GM12878 (cell line): ENCODE results near the gene ITSN1. TPM values are rescaled to one million over a fixed set of nuclear protein-coding genes. Genes with fewer than 3 reads are reported as not detected.

ENCODE experiments used
- CEBPB ChIP-seq, 2 experiments: fragments of 150-350 bp in 1 of 2; IDR thresholded peaks; 2 replicates each; pipeline ENCODE4 v1.6.1; 2012 to 2014; ENCODE audit warnings: low read depth in 2 of 2, low read length in 2 of 2, borderline replicate concordance in 1 of 2, inconsistent platforms in 1 of 2
- CHD2 ChIP-seq: IDR thresholded peaks from 2 replicates; pipeline ENCODE4 v1.6.1; 2011; ENCODE audit warnings: low read depth, low read length, improper control_type of control experiment, borderline replicate concordance
- CHD4 ChIP-seq: fragments of 200-600 bp; sonication (generic); IDR thresholded peaks from 2 replicates; pipeline ENCODE4 v1.6.1; 2016; ENCODE audit warnings: mild to moderate bottlenecking
- EP300 ChIP-seq, 2 experiments: fragments of 150-350 bp in 1 of 2; IDR thresholded peaks; 2 replicates each; pipeline ENCODE4 v1.6.1; 2011 to 2012; ENCODE audit warnings: low read depth in 2 of 2, low read length in 2 of 2, borderline replicate concordance in 1 of 2, improper control_type of control experiment in 1 of 2, inconsistent platforms in 1 of 2; ENCODE audit not compliant: control insufficient read depth in 1 of 2
- FOS ChIP-seq: IDR thresholded peaks from 3 replicates; pipeline ENCODE4 v1.6.1; 2011; ENCODE audit warnings: borderline replicate concordance; ENCODE audit not compliant: insufficient read length; ENCODE audit errors: extremely low read depth
- HDGF ChIP-seq: fragments of 450-650 bp; IDR thresholded peaks from 2 replicates; pipeline ENCODE4 v1.6.1; 2016; ENCODE audit warnings: antibody characterized with exemption
- IKZF2 ChIP-seq, 2 experiments: fragments of 450-650 bp; IDR thresholded peaks; 2 replicates each; pipeline ENCODE4 v1.6.1; 2017; ENCODE audit warnings: mild to moderate bottlenecking in 2 of 2, moderate library complexity in 2 of 2
- IRF4 ChIP-seq: IDR thresholded peaks from 2 replicates; pipeline ENCODE4 v1.6.1; 2011; ENCODE audit warnings: low read depth, low read length
- JUNB ChIP-seq: IDR thresholded peaks from 2 replicates; pipeline ENCODE4 v1.6.1; 2016; ENCODE audit warnings: antibody characterized with exemption, mild to moderate bottlenecking
- MEF2A ChIP-seq: IDR thresholded peaks from 2 replicates; pipeline ENCODE4 v1.6.1; 2011; ENCODE audit warnings: low read depth, mild to moderate bottlenecking, low read length, moderate library complexity; ENCODE audit not compliant: insufficient read depth
- MEF2B ChIP-seq: fragments of 450-650 bp; IDR thresholded peaks from 2 replicates; pipeline ENCODE4 v1.6.1; 2018; ENCODE audit warnings: mild to moderate bottlenecking, moderate library complexity; ENCODE audit not compliant: partially characterized antibody, poor library complexity, severe bottlenecking
- MTA2 ChIP-seq: fragments of 450-650 bp; IDR thresholded peaks from 2 replicates; pipeline ENCODE4 v1.6.1; 2016; ENCODE audit warnings: low read depth, mild to moderate bottlenecking, moderate library complexity
- NR2F1 ChIP-seq: fragments of 450-650 bp; conservative IDR thresholded peaks from 2 replicates; pipeline ENCODE4 v1.6.1; 2017; ENCODE audit warnings: mild to moderate bottlenecking
- PAX5 ChIP-seq: IDR thresholded peaks from 2 replicates; pipeline ENCODE4 v1.6.1; 2011; ENCODE audit warnings: low read depth, low read length, borderline replicate concordance
- POU2F2 ChIP-seq: IDR thresholded peaks from 3 replicates; pipeline ENCODE4 v1.6.1; 2011; ENCODE audit warnings: low read depth, mild to moderate bottlenecking, low read length, borderline replicate concordance
- SMAD1 ChIP-seq: fragments of 450-650 bp; IDR thresholded peaks from 2 replicates; pipeline ENCODE4 v1.6.1; 2018; ENCODE audit warnings: mild to moderate bottlenecking, low read depth; ENCODE audit not compliant: partially characterized antibody
- SMAD5 ChIP-seq: IDR thresholded peaks from 2 replicates; pipeline ENCODE4 v1.6.1; 2016; ENCODE audit warnings: antibody characterized with exemption, low read depth
- SREBF2 ChIP-seq: IDR thresholded peaks from 2 replicates; pipeline ENCODE4 v1.6.1; 2012; ENCODE audit warnings: mild to moderate bottlenecking, low read length
- TAF1 ChIP-seq: IDR thresholded peaks from 2 replicates; pipeline ENCODE4 v1.6.1; 2011; ENCODE audit warnings: mild to moderate bottlenecking, low read depth, low read length, borderline replicate concordance
- TARDBP ChIP-seq: IDR thresholded peaks from 2 replicates; pipeline ENCODE4 v1.6.1; 2016; ENCODE audit warnings: borderline replicate concordance
- TCF3 ChIP-seq: IDR thresholded peaks from 2 replicates; pipeline ENCODE4 v1.6.1; 2012; ENCODE audit warnings: low read depth, mild to moderate bottlenecking, low read length, borderline replicate concordance; ENCODE audit not compliant: insufficient read depth
- TCF7 ChIP-seq: IDR thresholded peaks from 2 replicates; pipeline ENCODE4 v1.6.1; 2014; ENCODE audit warnings: antibody characterized with exemption, borderline replicate concordance
- WRNIP1 ChIP-seq: IDR thresholded peaks from 2 replicates; pipeline ENCODE4 v1.6.1; 2011; ENCODE audit warnings: low read depth, low read length, improper control_type of control experiment, borderline replicate concordance
- ZBTB33 ChIP-seq: fragments of 450-650 bp; IDR thresholded peaks from 2 replicates; pipeline ENCODE4 v1.6.1; 2017; ENCODE audit warnings: mild to moderate bottlenecking
- ZNF217 ChIP-seq: fragments of 450-650 bp; IDR thresholded peaks from 2 replicates; pipeline ENCODE4 v1.6.1; 2017; ENCODE audit warnings: antibody characterized with exemption, mild to moderate bottlenecking
- ZNF384 ChIP-seq: IDR thresholded peaks from 2 replicates; pipeline ENCODE4 v1.6.1; 2012; ENCODE audit warnings: low read depth, mild to moderate bottlenecking, low read length, improper control_type of control experiment, borderline replicate concordance
- polyA plus RNA-seq, 11 experiments: library from polyadenylated mRNA; depleted of rRNA in 4 of 11; unstranded in 6 of 11; stranded (reverse) in 5 of 11; fragments of >200 nt; fragmentation: Nextera tagmentation in 4 of 11; fragmentation: Illumina TruSeq in 1 of 11; extraction: Ambion mirVana in 4 of 11; extraction: Trizol in 1 of 11; gene quantifications; 1 replicate in 1 of 11; 2 replicates in 10 of 11; pipeline versions ENCODE4 v1.2.1 to v1.2.3, GENCODE V29; 2011 to 2016; ENCODE audit warnings: inconsistent platforms in 2 of 11, missing spikeins in 2 of 11, low read depth in 1 of 11
- total RNA-seq, 4 experiments: library from RNA; depleted of rRNA in 3 of 4; stranded (reverse); fragments of >200 nt in 3 of 4; fragmentation: Illumina TruSeq in 1 of 4; extraction: Trizol in 1 of 4; gene quantifications; 2 replicates each; pipeline versions ENCODE4 v1.2.1 to v1.2.3, GENCODE V29; 2013 to 2021
- TF ChIP-seq, protein P1 (sequence below): IDR thresholded peaks from 2 replicates; pipeline ENCODE4 v1.6.1; 2011; ENCODE audit warnings: borderline replicate concordance, low read depth, mild to moderate bottlenecking, moderate library complexity, mixed read lengths, low read length; ENCODE audit not compliant: insufficient read depth; ENCODE audit errors: extremely low read length
- TF ChIP-seq, protein P2 (sequence below): fragments of 450-650 bp; IDR thresholded peaks from 2 replicates; pipeline ENCODE4 v1.6.1; 2016; ENCODE audit warnings: mild to moderate bottlenecking

The ITSN1 gene
- total and polyA plus RNA-seq, 10 of the 15 experiments (the other 5 are each of a cell fraction or from before 2014, with no cell fraction given) = 0.89 to 10.6 (median 4.8) TPM

GRCh38 chr21:33947451-33948095 is 305.3 kb downstream of the ITSN1 start (continued):
- TF ChIP-seq TCF3 = 0 out of 2 replicates have a peak, but pooled peaks have one; percentile 28
- no peak for TF ChIP-seq ZNF217
- TF ChIP-seq TCF7 = peak; percentile 80
- TF ChIP-seq MEF2B = no peak
- TF ChIP-seq FOS = no peak
- no peak for TF ChIP-seq ZBTB33
- TF ChIP-seq MEF2A = 0 out of 2 replicates have a peak, but pooled peaks have one; percentile 50
- TF ChIP-seq WRNIP1 = no peak
- no peak for TF ChIP-seq CEBPB (IDR thresholded peaks at IDR 0.05; ENCODE audit: borderline replicate concordance in 1 of 2, low read depth in 2 of 2, low read length in 2 of 2)
- peak; percentile 62 to 67; a peak in 3 of 4 replicates for TF ChIP-seq IKZF2 (IDR thresholded peaks at IDR 0.05)
- no peak for TF ChIP-seq IRF4
- no peak for TF ChIP-seq SREBF2
- TF ChIP-seq, protein P1, sequence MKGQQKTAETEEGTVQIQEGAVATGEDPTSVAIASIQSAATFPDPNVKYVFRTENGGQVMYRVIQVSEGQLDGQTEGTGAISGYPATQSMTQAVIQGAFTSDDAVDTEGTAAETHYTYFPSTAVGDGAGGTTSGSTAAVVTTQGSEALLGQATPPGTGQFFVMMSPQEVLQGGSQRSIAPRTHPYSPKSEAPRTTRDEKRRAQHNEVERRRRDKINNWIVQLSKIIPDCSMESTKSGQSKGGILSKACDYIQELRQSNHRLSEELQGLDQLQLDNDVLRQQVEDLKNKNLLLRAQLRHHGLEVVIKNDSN = peak; percentile 52
- TF ChIP-seq TARDBP = no peak
- TF ChIP-seq HDGF = no peak
- TF ChIP-seq TAF1 = 0 out of 2 replicates have a peak, but pooled peaks have one; percentile 19
- TF ChIP-seq, protein P2, sequence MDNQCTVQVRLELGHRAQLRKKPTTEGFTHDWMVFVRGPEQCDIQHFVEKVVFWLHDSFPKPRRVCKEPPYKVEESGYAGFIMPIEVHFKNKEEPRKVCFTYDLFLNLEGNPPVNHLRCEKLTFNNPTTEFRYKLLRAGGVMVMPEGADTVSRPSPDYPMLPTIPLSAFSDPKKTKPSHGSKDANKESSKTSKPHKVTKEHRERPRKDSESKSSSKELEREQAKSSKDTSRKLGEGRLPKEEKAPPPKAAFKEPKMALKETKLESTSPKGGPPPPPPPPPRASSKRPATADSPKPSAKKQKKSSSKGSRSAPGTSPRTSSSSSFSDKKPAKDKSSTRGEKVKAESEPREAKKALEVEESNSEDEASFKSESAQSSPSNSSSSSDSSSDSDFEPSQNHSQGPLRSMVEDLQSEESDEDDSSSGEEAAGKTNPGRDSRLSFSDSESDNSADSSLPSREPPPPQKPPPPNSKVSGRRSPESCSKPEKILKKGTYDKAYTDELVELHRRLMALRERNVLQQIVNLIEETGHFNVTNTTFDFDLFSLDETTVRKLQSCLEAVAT = peak; percentile 98
- no peak; the same call in 2 of the 3 replicates for TF ChIP-seq POU2F2
- TF ChIP-seq ZNF384 = peak; percentile 96
- TF ChIP-seq EP300 (IDR thresholded peaks at IDR 0.05; ENCODE audit: borderline replicate concordance in 1 of 2, control insufficient read depth in 1 of 2, low read depth in 2 of 2, low read length in 2 of 2) = peak in 1 of 2 experiments; percentile 62; a peak in 3 of 4 replicates
- TF ChIP-seq CHD2 = peak; percentile 73; the same call in 1 of the 2 replicates
- no peak; the same call in 1 of the 2 replicates for TF ChIP-seq MTA2
- no peak for TF ChIP-seq SMAD5
- TF ChIP-seq NR2F1 = no peak
- TF ChIP-seq JUNB = peak; percentile 81
- TF ChIP-seq CHD4 = no peak
- no peak for TF ChIP-seq PAX5
- no peak for TF ChIP-seq SMAD1
